RPMI7951 (cell line): ENCODE results near the gene NDUFB2. TPM values are rescaled to one million over a fixed set of nuclear protein-coding genes. Genes with fewer than 3 reads are reported as not detected.
A peak's percentile ranks its signal among the peaks of the same experiment; 100 is the strongest.
"Not testable (repeated sequence)": the region's sequence is repeated elsewhere in the genome, so short reads cannot be mapped to it uniquely, and the experiment has no call there.

Experiments used
- DNase-seq: peaks from one replicate; pipeline ENCODE4 v3.0.0-alpha.2; 2012; ENCODE audit warnings: low read depth
- total RNA-seq: library from RNA; depleted of rRNA; stranded (reverse); fragments of >200 nt; shearing (Covaris generic); gene quantifications from 2 replicates; pipeline ENCODE4 v1.2.3, GENCODE V29; 2014

NDUFB2 gene
- total RNA-seq, 1 experiment from 2014 or later, result 333 TPM

- DNase-seq, result no peak
Measured at GRCh38 chr7:140672382-140673062, 24.0 kb upstream of the NDUFB2 start, which contains the start of gene ADCK2. Gene ADCK2, plus strand, starts transcription at chr7:140672945. Its CDS starts 386 bp downstream, at chr7:140673331.

- peak; percentile 41 for DNase-seq
Measured at GRCh38 chr7:140673063-140673773, 23.3 kb upstream of the NDUFB2 start.

GRCh38 chr7:140673774-140674155 is 22.7 kb upstream of the NDUFB2 start:
- no peak for DNase-seq

GRCh38 chr7:140674356-140674800 is 22.1 kb upstream of the NDUFB2 start:
- no peak for DNase-seq

GRCh38 chr7:140674899-140675701 is 21.4 kb upstream of the NDUFB2 start:
- DNase-seq, result peak; percentile 71

GRCh38 chr7:140675726-140676125 is 20.8 kb upstream of the NDUFB2 start:
- DNase-seq, result no peak

GRCh38 chr7:140676306-140676705 is 20.2 kb upstream of the NDUFB2 start:
- DNase-seq, result no peak

GRCh38 chr7:140676956-140677355 is 19.6 kb upstream of the NDUFB2 start:
- DNase-seq, result not testable (repeated sequence)

- DNase-seq, result no peak
Measured at GRCh38 chr7:140677496-140677895, 19.0 kb upstream of the NDUFB2 start.

- DNase-seq, result no peak
Measured at GRCh38 chr7:140678081-140678815, 18.3 kb upstream of the NDUFB2 start.

- no peak for DNase-seq
Measured at GRCh38 chr7:140678816-140679130, 17.7 kb upstream of the NDUFB2 start.

- no peak for DNase-seq
Measured at GRCh38 chr7:140679186-140679585, 17.3 kb upstream of the NDUFB2 start.

- DNase-seq, result no peak
Measured at GRCh38 chr7:140680886-140681285, 15.6 kb upstream of the NDUFB2 start.

- DNase-seq, result no peak
Measured at GRCh38 chr7:140681766-140682165, 14.7 kb upstream of the NDUFB2 start.

GRCh38 chr7:140683657-140684056 is 12.9 kb upstream of the NDUFB2 start:
- peak; percentile 18 for DNase-seq

- DNase-seq, result no peak
Measured at GRCh38 chr7:140684066-140684950, 12.2 kb upstream of the NDUFB2 start.

- no peak for DNase-seq
Measured at GRCh38 chr7:140685407-140686087, 11.0 kb upstream of the NDUFB2 start.

- DNase-seq, result no peak
Measured at GRCh38 chr7:140686921-140687320, 9.6 kb upstream of the NDUFB2 start.

- no peak for DNase-seq
Measured at GRCh38 chr7:140688341-140688740, 8.2 kb upstream of the NDUFB2 start.
